HG03565 (cell line): Measurements from ENCODE around the gene COL13A1.

ENCODE experiments used
- ATAC-seq: cut with Tn5 transposase; IDR thresholded peaks from one replicate; pipeline ENCODE4 v1.9.1; 2021; ENCODE audit warnings: mild to moderate bottlenecking, moderate library complexity; ENCODE audit not compliant: unreplicated experiment

The COL13A1 gene

DNA sequence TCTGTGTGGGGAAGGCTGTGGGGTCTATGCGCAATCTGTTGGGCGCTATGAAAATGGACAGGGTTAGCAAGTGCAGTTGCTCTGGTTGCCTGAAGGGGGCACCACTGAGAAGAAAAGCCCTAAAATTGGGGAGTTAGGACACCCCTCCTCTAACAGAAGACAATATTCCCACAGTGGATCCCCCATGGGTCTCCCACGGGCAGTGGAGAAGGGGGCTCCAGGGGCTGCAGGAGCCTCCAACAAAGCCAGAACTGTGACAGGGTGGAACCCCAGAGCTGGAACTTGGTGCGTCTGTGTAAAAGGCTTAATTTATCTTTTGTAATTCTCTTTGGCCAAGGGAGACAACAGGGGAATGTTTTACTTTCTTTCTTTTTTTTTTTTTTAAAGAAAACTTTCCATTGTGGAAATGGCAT lies 12.5 kb upstream of the COL13A1 start:
- no peak for ATAC-seq

DNA sequence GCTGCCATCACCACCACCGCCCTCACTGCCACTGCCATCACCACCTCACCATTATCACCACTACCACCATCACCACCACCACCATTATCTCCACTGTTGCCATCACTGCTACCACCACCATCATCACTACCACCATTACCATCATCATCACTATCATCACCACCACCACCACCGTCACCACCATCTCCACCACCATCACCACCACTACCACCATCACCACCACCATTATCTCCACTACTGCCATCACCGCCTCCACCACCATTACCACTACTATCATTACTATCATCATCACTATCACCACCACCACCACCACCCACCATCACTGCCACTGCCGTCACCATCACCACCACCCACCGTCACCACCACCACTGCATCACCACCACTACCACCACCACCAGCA lies 9.9 kb upstream of the COL13A1 start:
- ATAC-seq, result no peak

GRCh38 chr10:69792341-69792740 lies 9.4 kb upstream of the COL13A1 start:
- no peak for ATAC-seq

GRCh38 chr10:69794673-69795072 lies 7.0 kb upstream of the COL13A1 start:
- ATAC-seq, result no peak

DNA sequence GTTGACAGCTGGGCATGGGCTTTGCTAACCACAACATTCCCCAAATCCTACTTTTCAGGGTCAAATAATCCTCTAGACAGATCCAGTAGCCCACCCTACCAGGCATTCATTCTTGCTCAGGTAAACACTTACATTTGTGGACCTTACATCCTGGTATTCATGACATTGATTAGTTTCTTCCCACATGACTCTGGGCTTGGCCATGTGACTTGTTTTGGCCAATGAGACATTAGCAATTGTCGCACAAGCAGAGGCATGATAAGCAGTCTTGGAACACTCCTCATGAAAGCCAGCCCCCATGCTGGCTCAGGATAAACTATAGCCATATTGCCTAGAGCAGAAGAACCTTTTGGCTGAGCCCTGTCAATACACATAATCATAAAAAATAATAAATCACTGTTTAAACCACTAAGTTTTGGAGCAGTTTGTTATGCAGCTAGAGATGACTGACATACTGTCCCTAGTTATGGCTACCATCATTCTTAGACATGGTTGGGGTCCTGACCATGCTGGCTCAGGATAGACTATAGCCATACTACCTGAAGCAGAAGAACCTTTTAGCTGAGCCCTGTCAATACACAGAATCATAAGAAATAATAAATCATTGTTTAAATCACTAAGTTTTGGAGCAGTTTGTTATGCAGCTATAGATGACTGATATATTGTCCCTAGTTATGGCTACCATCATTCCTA lies 6.3 kb upstream of the COL13A1 start:
- no peak for ATAC-seq

GRCh38 chr10:69797959-69798358 lies 3.7 kb upstream of the COL13A1 start:
- ATAC-seq, result no peak

- ATAC-seq, result no peak
These were observed 1.6 kb upstream of the COL13A1 start for GRCh38 chr10:69800109-69800508.

GRCh38 chr10:69800665-69801064 lies 1.0 kb upstream of the COL13A1 start:
- no peak for ATAC-seq

DNA sequence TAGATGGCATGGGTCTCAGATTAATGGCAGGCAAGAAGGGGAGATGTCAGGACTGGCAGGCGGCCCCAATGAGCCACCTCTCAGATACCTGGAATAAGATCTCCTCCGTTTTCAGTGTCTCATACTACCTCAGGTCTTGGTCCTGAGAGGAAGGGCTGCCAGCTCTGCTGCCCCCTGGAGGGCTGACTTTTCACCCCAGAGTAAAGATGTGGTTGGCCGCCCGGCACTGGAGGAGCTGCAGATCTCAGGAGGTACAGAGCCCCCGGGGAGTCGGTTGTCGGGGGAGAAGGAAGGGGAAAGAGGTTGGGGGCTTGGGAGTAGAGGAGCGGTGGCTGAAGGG lies 642 bp upstream of the COL13A1 start:
- no peak for ATAC-seq

DNA sequence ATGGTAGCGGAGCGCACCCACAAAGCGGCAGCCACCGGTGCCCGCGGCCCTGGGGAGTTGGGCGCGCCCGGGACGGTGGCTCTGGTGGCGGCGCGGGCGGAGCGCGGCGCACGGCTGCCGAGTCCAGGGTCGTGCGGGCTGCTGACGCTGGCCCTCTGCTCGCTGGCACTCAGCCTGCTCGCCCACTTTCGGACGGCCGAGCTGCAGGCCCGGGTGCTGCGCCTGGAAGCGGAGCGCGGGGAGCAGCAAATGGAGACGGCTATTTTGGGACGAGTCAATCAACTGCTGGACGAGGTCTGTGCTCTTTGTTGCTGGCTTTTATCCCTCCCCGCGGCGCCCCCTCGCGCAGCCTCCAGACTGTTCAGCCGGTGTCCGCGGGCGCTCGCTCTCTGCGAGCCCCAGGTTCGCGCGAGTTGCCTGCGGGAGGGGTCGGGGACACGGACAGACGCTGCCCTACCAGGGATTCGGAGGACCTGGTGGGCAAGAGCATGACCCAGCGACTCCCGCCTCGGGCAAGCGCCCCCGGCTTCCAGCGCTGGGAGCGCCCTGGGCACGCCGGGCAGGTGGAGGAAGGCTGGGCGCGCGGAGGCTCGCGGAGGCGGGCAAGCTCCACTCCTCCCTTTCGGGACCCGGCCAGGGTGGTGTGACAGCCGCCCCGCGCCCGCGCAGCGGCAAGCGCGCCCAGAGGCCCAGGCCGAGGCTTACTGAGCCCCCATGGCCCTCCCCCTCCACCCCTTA lies 887 bp downstream of the COL13A1 start:
- no peak for ATAC-seq

DNA sequence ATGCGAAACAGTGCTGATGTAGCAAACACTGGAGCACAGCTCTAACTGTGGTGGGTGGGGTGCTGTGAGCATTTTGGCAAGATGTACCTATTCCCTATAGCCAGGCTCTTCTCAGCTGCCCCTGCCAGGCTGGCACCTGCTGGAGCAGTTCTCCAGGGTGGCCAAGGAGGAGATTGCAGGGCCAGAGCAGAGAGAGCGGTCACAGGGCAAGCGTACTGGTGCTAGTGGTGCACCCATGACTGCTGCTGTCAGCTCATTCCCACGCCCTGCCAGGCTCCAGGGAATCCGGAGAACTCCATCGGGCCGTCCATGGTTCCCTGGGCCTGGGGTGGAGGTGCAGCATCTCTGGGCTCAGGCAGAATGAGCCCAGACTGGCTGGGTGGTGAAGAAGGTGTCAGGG lies 2.1 kb downstream of the COL13A1 start:
- ATAC-seq, result no peak

DNA sequence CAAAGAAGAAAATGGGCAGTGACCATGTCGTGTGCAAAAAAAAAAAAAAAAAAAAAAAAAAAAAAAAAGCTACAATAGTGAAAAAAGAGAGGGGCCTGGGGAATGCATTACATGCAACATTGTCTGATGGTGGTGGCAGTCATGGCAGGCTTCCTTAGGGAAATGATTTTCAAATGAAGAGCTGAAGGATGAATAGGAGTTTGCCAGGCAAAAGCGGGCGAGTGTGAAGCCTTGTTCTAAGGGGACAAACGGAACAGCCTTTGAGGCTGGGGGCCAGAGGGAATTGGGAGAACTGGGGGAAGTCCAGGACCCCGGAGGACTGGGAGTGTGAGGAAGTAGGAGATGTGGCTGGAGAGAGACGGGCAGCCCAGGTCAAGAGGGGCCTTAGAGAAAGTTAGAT lies 3.1 kb downstream of the COL13A1 start:
- ATAC-seq, result no peak

DNA sequence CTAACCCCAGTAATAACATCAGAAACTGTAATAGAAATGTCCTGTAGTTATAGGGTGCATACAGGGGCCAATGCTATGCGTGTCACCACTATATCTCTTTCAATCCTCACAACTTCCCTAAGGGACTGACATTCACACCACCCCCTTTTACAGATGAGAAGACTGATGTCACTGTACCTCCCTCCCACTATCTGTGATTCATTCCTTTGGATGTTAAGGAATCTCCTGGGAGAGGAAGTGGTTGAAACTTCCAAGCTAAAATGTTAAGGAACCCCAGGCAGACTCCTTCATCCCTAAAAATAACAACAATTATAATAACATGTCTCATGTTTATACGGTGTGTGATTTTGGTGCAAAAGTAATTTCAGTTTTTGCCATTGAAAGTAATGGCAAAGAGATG lies 5.4 kb downstream of the COL13A1 start:
- no peak for ATAC-seq

GRCh38 chr10:69807696-69808095 lies 6.0 kb downstream of the COL13A1 start:
- ATAC-seq, result no peak

GRCh38 chr10:69809318-69809717 lies 7.6 kb downstream of the COL13A1 start:
- ATAC-seq, result no peak

DNA sequence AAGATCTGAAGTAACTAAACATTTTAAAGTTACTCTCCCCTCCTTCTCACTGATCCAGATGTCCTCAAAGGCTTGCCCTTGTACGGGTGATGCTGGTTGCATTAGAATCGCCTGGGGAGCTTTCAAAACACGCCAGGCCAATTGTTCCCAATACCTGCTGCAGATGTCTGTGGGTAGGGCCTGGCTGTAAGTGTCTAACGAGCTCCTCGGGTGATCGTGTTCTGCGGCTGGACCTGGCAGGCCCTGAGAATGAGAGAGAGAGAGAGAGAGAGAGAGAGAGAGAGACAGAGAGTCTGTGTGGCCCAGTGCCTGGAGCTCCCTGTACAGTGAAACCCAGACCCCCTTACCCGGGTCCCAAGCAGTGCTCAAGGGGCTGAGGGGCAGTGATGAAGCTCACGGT lies 8.4 kb downstream of the COL13A1 start:
- no peak for ATAC-seq

DNA sequence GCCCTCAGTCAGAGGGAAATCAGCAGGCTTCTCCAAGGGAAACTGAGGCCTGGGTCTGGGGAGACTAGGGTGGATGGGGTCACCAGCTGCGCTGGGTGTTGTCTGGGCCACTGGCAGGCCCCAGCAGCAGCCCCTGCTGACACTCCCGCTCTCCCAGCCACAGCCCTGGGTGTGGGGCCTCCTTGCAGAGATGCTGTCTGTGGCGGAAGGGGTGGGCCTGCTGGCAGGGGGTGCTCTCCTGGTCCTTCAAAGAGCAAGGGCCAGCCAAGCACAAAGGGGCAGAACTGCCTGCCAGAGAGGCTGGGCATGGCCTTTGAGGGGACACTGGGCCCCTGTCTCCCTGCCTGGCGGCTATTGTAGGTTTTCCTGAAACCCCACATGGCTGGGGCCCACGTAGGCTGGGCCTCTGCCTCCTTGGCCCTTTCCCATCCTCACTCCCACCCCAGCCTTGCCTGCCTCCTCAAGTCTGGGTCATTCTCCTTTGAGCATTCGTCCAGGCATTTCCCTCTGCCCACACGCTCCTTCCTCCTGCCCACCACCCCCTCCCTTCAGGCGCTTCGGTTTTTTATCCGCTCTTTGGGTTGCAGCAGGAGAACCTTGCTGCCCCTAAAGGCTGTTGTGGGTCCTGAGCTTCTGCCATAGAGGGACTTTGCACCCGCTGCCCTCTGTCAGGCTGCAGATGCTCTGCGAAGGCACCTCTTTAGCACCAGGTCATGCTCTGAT lies 9.1 kb downstream of the COL13A1 start:
- no peak for ATAC-seq

DNA sequence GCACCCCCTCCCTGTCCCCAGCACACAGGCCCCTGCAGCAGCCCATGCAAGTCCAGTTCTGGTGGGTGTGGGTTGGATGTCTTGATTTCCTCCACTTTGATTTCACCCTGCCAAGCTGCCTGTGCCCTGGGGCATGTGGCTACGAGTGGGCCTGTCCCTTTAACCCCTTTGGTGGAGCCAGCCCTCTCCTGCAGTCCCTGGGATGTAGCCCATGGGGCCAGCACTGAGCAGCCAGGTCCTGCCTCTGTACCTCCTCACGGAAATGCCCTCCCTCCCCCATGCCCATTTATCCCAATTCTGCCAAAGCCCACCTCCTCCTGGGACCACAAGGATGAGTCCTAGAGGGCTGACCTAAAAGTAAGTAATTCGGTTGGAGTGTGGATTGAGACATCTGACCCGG lies 11.9 kb downstream of the COL13A1 start:
- ATAC-seq, result no peak

DNA sequence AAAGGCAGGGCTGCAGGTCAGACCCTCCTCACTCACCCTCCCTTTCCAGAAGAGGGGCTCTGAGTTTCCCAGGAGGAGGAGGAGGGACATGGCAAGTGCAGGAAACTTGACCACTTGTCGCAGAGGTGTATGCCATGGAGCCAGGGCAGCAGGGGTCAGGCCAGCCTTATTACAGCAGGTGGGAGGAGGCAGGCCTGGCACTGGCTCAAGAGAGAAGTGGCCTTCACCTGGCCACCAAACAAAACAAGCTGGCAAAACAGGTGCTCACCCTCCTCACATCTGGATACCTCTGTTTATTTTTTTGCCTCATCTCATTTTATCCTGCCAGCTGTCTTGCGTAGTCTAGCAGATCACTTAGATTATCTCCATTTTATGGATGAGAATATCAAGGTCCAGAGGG lies 12.5 kb downstream of the COL13A1 start:
- ATAC-seq, result no peak

- ATAC-seq, result no peak
These were observed 13.4 kb downstream of the COL13A1 start for GRCh38 chr10:69815104-69815503.

- no peak for ATAC-seq
These were observed 14.8 kb downstream of the COL13A1 start for GRCh38 chr10:69816521-69816920.

GRCh38 chr10:69817078-69817581 lies 15.4 kb downstream of the COL13A1 start:
- no peak for ATAC-seq
